Measurements from ENCODE around the gene LRBA. TPM values are rescaled to one million over a fixed set of nuclear protein-coding genes. Genes with fewer than 3 reads are reported as not detected.

Gene LRBA
- total and polyA plus RNA-seq, 3 donors from 2014 or later: 24.6 to 61.1 (median 60.8) TPM

DNA sequence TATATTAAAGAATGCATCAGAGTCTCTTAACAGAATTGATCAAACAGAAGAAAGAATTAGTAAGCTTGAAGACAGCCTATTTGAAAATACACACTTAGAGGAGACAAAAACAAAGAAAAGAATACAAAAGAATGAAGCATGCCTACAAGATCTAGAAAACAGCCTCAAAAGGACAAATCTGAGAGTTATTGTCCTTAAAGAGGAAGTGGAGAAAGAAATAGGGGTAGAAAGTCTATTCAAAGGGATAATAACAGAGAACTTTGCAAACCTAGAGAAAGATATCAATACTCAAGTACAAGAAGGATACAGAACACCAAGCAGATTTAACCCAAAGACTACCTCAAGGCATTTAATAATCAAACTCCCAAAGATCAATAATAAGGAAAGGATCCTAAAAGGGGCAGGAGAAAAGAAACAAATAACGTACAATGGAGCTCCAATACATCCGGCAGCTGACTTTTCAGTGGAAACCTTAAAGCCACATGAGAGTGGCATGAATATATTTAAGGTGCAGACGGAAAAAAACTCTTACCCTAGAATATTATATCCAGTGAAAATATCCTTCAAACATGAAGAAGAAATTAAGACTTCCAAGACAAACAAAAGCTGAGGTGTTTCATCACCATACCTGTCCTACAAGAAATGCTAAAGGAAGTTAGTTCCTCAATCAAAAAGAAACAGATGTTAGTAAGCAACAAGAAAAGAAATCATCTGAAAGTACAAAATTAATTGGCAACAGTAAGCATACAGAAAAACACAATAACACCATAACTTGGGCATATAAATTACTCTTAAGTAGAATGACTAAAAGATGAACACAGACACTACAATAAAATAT is 36.1 kb downstream of the LRBA start:
- WGBS, 2 donors: 91 to 97% methylated on average over 3 of the region's 3 CpGs
- H3K36me3 ChIP-seq (ENCODE audit: low read depth, missing control alignments): no peaks in the 10 kb centered on the region
- TF ChIP-seq, protein P1, sequence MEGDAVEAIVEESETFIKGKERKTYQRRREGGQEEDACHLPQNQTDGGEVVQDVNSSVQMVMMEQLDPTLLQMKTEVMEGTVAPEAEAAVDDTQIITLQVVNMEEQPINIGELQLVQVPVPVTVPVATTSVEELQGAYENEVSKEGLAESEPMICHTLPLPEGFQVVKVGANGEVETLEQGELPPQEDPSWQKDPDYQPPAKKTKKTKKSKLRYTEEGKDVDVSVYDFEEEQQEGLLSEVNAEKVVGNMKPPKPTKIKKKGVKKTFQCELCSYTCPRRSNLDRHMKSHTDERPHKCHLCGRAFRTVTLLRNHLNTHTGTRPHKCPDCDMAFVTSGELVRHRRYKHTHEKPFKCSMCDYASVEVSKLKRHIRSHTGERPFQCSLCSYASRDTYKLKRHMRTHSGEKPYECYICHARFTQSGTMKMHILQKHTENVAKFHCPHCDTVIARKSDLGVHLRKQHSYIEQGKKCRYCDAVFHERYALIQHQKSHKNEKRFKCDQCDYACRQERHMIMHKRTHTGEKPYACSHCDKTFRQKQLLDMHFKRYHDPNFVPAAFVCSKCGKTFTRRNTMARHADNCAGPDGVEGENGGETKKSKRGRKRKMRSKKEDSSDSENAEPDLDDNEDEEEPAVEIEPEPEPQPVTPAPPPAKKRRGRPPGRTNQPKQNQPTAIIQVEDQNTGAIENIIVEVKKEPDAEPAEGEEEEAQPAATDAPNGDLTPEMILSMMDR (IDR thresholded peaks at IDR 0.05): no peak
- no peak for TF ChIP-seq POLR2A (IDR thresholded peaks at IDR 0.05)
- H3K27me3 ChIP-seq: no peaks in the 10 kb centered on the region
- intact Hi-C loops (cut with DNase I; ENCODE audit: low total_unique reads): no loop called here
- no peak for DNase-seq
- no peaks in the 10 kb centered on the region for H3K9me3 ChIP-seq
- H3K4me3 ChIP-seq: no peak overlapping the region
- H3K4me1 ChIP-seq: no peaks in the 10 kb centered on the region
- H3K27ac ChIP-seq: no peak overlapping the region

DNA sequence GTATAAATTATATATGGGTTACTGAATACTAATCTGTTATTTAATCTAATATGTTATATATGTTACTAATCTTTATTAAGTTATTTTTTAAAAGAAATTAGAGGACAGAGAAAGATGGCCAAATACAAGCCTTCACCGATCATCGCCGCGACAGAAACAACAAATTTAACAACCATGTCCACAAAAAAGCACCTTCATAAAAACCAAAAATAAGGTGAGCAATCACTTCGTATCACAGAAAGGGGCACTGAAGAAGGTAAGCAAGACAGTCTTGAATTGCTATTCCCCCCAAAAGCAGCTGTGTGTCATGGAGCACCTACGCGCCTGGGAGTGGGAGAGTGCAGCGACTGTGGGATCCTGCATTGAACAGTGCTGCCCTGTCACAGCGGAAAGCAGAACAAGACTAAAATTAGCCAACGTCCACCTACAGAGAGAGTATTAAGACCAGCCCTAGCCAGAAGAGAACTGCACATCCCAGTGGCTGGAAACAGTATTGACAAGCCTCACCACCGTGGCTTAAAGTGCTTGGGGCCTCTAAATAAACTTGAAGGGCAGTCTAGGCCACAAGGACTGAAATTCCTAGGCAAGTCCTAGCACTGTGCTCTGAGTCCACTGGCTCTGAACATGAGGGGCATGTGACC is 38.5 kb downstream of the LRBA start:
- Histone ChIP-seq H3K4me3 (no peak overlapping the region), H3K36me3 (ENCODE audit: low read depth, missing control alignments) (no peaks in the 10 kb centered on the region), H3K9me3 (no peaks in the 10 kb centered on the region), H3K27me3 (no peaks in the 10 kb centered on the region), H3K27ac (no peak overlapping the region), H3K4me1 (no peaks in the 10 kb centered on the region)
- WGBS, 2 donors: 79 to 83% methylated on average over 11 of the region's 11 CpGs
- TF ChIP-seq POLR2A (IDR thresholded peaks at IDR 0.05): no peak
- TF ChIP-seq, protein P1 (IDR thresholded peaks at IDR 0.05): no peak
- intact Hi-C loops (cut with DNase I; ENCODE audit: low total_unique reads): no loop called here
- no peak for DNase-seq

DNA sequence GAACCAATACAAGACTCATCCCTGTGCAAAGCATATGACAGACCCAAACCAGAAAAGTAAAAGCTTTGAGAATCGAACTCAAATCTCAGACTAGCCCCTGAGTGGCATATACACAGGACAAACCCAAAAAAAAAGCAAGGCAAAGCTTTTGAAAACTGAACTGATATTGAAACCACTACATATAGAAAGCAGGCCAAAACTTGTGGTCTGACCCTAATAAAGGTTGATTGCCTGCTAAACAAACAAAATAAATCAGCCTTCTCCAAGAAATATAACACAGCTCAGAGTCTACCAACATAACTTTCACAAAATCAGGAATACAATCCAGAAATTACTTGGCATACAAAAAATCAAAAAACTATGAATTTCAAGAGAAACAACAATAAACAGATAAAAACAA is 40.3 kb downstream of the LRBA start:
- H3K36me3 ChIP-seq (ENCODE audit: low read depth, missing control alignments): no peaks in the 10 kb centered on the region
- no peak overlapping the region for H3K4me3 ChIP-seq
- TF ChIP-seq, protein P1 (IDR thresholded peaks at IDR 0.05): no peak
- TF ChIP-seq POLR2A (IDR thresholded peaks at IDR 0.05): no peak
- H3K27ac ChIP-seq: no peak overlapping the region
- no peaks in the 10 kb centered on the region for H3K27me3 ChIP-seq
- H3K4me1 ChIP-seq: no peaks in the 10 kb centered on the region
- intact Hi-C loops (cut with DNase I; ENCODE audit: low total_unique reads): no loop called here
- WGBS, 2 donors: 79 to 100% methylated on average over 1 of the region's 1 CpG
- no peak for DNase-seq
- no peaks in the 10 kb centered on the region for H3K9me3 ChIP-seq

DNA sequence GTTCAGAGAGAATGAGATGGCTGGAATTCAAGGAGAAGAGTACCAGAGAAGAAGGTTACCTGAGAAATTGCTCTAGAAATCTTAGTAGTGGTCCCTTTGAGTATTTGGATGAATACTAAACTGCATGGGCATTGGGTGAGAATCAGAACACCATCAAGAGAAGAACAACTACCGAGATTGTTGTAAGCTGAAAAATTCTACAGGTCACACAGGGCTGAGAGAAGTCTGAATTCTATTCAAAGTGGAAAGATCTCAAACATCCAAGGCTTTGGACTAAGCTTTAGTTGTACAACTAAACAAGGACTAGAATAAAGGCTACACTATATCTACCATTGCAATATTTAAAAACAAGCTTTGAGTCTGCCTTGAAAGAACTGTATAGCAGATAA is 40.8 kb downstream of the LRBA start:
- WGBS, 2 donors: 94 to 95% methylated on average over 1 of the region's 1 CpG
- no peak for DNase-seq
- intact Hi-C loops (cut with DNase I; ENCODE audit: low total_unique reads): no loop called here

More for the DNA sequence above, 40.8 kb downstream of the LRBA start:
- H3K27ac ChIP-seq: no peak overlapping the region
- no peaks in the 10 kb centered on the region for H3K36me3 ChIP-seq (ENCODE audit: low read depth, missing control alignments)
- H3K27me3 ChIP-seq: no peaks in the 10 kb centered on the region
- H3K9me3 ChIP-seq: no peaks in the 10 kb centered on the region
- no peak overlapping the region for H3K4me3 ChIP-seq
- TF ChIP-seq, protein P1 (IDR thresholded peaks at IDR 0.05): no peak
- no peak for TF ChIP-seq POLR2A (IDR thresholded peaks at IDR 0.05)
- H3K4me1 ChIP-seq: no peaks in the 10 kb centered on the region

Measured in testis (tissue), 3 donors.